Endothelial cell of umbilical vein (primary cell): ENCODE data around the gene RTCB. TPM values are rescaled to one million over a fixed set of nuclear protein-coding genes. Genes with fewer than 3 reads are reported as not detected.

Experiments
- BruUV-seq: library from RNA; stranded (reverse); fragments of 400-500 nt; replicated peaks from 2 replicates; lab custom pipeline; 2021; lab: Mats Ljungman, UMichigan
- CTCF ChIA-PET: fragments of 300-600, 350-600 bp; sonication (Branson Sonifier 250); formaldehyde crosslinking; loops from one replicate; lab custom pipeline; 2021; ENCODE audit warnings: antibody characterized with exemption, inconsistent platforms; lab: Charles Lee
- POLR2A ChIA-PET: fragments of 300-600, 350-600 bp; sonication (Branson Sonifier 250); formaldehyde crosslinking; loops from one replicate; lab custom pipeline; 2021; ENCODE audit warnings: antibody characterized with exemption, inconsistent platforms; lab: Charles Lee
- DNase-seq: peaks from one replicate; pipeline ENCODE4 v3.0.0-alpha.2; 2011; ENCODE audit warnings: low read depth, low spot score
- FAIRE-seq: peaks from 2 replicates; lab custom pipeline; 2011; peaks lifted over from hg19 to GRCh38; lab: Jason Lieb, UNC
- H2AFZ ChIP-seq: 2 replicates; pipeline ENCODE4 v1.6.0; 2012; ENCODE audit warnings: low read depth, low read length, control low read depth, inconsistent platforms
- H3K27ac ChIP-seq: 2 replicates; pipeline ENCODE4 v1.5.1; 2011; ENCODE audit warnings: low read depth, mild to moderate bottlenecking, control low read depth, low read length, moderate library complexity; ENCODE audit not compliant: insufficient read depth
- H3K27me3 ChIP-seq, 2 experiments: 2 replicates each; pipeline versions ENCODE4 v1.6.0 to v1.6.1; 2011; ENCODE audit warnings: low read length in 2 of 2, mixed read lengths in 1 of 2; ENCODE audit not compliant: control insufficient read depth in 2 of 2, insufficient read depth in 2 of 2
- H3K36me3 ChIP-seq, 2 experiments: 2 replicates in 1 of 2; 3 replicates in 1 of 2; pipeline ENCODE4 v1.5.1; 2011; ENCODE audit warnings: low read length in 2 of 2, mild to moderate bottlenecking in 1 of 2, moderate library complexity in 1 of 2; ENCODE audit not compliant: control insufficient read depth in 2 of 2, insufficient read depth in 2 of 2; ENCODE audit errors: extremely low read depth in 1 of 2
- H3K4me1 ChIP-seq: 3 replicates; pipeline ENCODE4 v1.5.1; 2011; ENCODE audit warnings: mild to moderate bottlenecking, low read length; ENCODE audit not compliant: control insufficient read depth, insufficient read depth; ENCODE audit errors: extremely low read depth
- H3K4me2 ChIP-seq: 2 replicates; pipeline ENCODE4 v1.6.1; 2011; ENCODE audit warnings: low read length, control low read depth, mixed read lengths; ENCODE audit not compliant: insufficient read depth
- H3K4me3 ChIP-seq, 3 experiments: fragments of 200-600 bp in 1 of 3; sonication (generic), shearing (Covaris generic) in 1 of 3; replicated peaks in 1 of 3; 2 replicates each; pipeline ENCODE4 v1.5.1; 2011 to 2016; ENCODE audit warnings: control low read depth in 3 of 3, low read length in 3 of 3, mild to moderate bottlenecking in 2 of 3, inconsistent platforms in 1 of 3, low read depth in 1 of 3, moderate library complexity in 1 of 3; ENCODE audit not compliant: insufficient read depth in 1 of 3
- H3K79me2 ChIP-seq: 2 replicates; pipeline ENCODE4 v1.6.0; 2012; ENCODE audit warnings: low read length, inconsistent platforms; ENCODE audit not compliant: control insufficient read depth, insufficient read depth
- H3K9ac ChIP-seq: replicated peaks from 2 replicates; pipeline ENCODE3; 2011; ENCODE audit warnings: low read length, control low read depth; ENCODE audit not compliant: insufficient read depth; ENCODE audit errors: extremely low read depth
- H3K9me1 ChIP-seq: replicated peaks from 3 replicates; pipeline ENCODE4 v1.6.0; 2011; ENCODE audit warnings: mild to moderate bottlenecking, low read length; ENCODE audit not compliant: control insufficient read depth, insufficient read depth; ENCODE audit errors: extremely low read depth
- H3K9me3 ChIP-seq: replicated peaks from 2 replicates; pipeline ENCODE4 v1.5.1; 2012; ENCODE audit warnings: low read length, inconsistent platforms; ENCODE audit not compliant: control insufficient read depth, insufficient read depth
- H4K20me1 ChIP-seq: replicated peaks from 2 replicates; pipeline ENCODE3; 2011; ENCODE audit warnings: mild to moderate bottlenecking, low read length; ENCODE audit not compliant: control insufficient read depth, insufficient read depth; ENCODE audit errors: extremely low read depth
- CTCF ChIP-seq, 2 donors: IDR thresholded peaks; 1 replicate in 1 of 2; 2 replicates in 1 of 2; pipeline ENCODE4 v1.5.1; 2011; ENCODE audit warnings: low read length in 2 of 2, mild to moderate bottlenecking in 2 of 2, moderate library complexity in 2 of 2, control low read depth in 1 of 2, inconsistent platforms in 1 of 2, low read depth in 1 of 2; ENCODE audit not compliant: insufficient read depth in 1 of 2; ENCODE audit errors: extremely low read depth in 1 of 2
- EZH2 ChIP-seq: IDR thresholded peaks from 2 replicates; pipeline ENCODE4 v1.6.1; 2012; ENCODE audit warnings: borderline replicate concordance, low read depth, mild to moderate bottlenecking, moderate library complexity, low read length, inconsistent platforms; ENCODE audit not compliant: severe bottlenecking
- FOS ChIP-seq: IDR thresholded peaks from 2 replicates; pipeline ENCODE4 v1.6.1; 2011; ENCODE audit warnings: mild to moderate bottlenecking, low read length, moderate library complexity, borderline replicate concordance; ENCODE audit not compliant: insufficient read depth
- GATA2 ChIP-seq: IDR thresholded peaks from 2 replicates; pipeline ENCODE4 v1.7.0; 2011; ENCODE audit warnings: low read depth, mild to moderate bottlenecking, moderate library complexity, mixed read lengths, low read length; ENCODE audit not compliant: insufficient read length, insufficient read depth
- JUN ChIP-seq: IDR thresholded peaks from 2 replicates; pipeline ENCODE4 v1.6.1; 2011; ENCODE audit warnings: borderline replicate concordance, low read depth; ENCODE audit not compliant: insufficient read length, insufficient read depth
- MYC ChIP-seq: IDR thresholded peaks from one replicate; pipeline ENCODE4 v1.6.1; 2011; ENCODE audit warnings: mild to moderate bottlenecking, low read depth, low read length
- POLR2A ChIP-seq: IDR thresholded peaks from 2 replicates; pipeline ENCODE4 v1.6.1; 2012; ENCODE audit warnings: low read depth, mild to moderate bottlenecking, control low read depth, low read length
- POLR2AphosphoS5 ChIP-seq: IDR thresholded peaks from 2 replicates; pipeline ENCODE4 v1.6.1; 2012; ENCODE audit warnings: low read depth, mild to moderate bottlenecking, control low read depth, low read length, moderate library complexity; ENCODE audit not compliant: insufficient read depth
- dilution Hi-C: fragments of 300-500 bp; cut with MboI; formaldehyde crosslinking; loops from one replicate; pipeline ENCODE4 v1.15.0; 2019; ENCODE audit warnings: low sequenced_read_pairs; ENCODE audit not compliant: extremely low pct_ligation_motif_present
- intact Hi-C: fragments of 100-400 bp; cut with micrococcal nuclease; formaldehyde crosslinking; loops from one replicate; pipeline ENCODE4 v1.10.0; 2022
- polyA plus RNA-seq, 4 experiments: library from polyadenylated mRNA; depleted of rRNA in 3 of 4; stranded (reverse) in 3 of 4; unstranded in 1 of 4; fragments of >200 nt; gene quantifications; 2 replicates each; pipeline versions ENCODE4 v1.2.1 to v1.2.3, GENCODE V29; 2011 to 2012; ENCODE audit warnings: missing spikeins in 1 of 4
- total RNA-seq: library from RNA; stranded (reverse); gene quantifications from 2 replicates; pipeline ENCODE4 v1.2.3, GENCODE V29; 2021
- TF ChIP-seq, protein P1 (sequence below): IDR thresholded peaks from 2 replicates; pipeline ENCODE4 v1.6.1; 2011; ENCODE audit not compliant: insufficient read depth, insufficient read length

The RTCB gene
- total and polyA plus RNA-seq, 2 donors (not counting 3 experiments of a cell fraction or from before 2014, with no cell fraction given) = 98.7 to 100 TPM

DNA sequence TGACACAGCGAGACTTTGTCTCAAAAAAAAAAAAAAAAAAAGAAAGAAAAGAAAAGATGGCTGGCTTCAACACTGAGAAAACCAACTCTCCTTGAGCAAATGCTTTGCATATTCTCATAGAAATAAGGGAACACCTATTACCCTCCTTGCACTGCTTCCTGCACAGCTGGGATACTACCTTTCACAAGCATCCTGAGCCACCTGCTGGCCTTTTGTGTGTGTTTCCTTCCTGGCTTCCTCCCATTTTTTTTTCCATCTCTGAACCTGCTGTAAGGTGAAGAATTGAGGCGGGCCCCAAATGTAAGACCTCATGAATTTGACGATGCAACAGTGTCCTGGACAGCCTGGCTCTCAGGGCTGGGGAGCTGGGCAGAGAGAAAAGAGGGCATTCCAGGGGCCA is 56.3 kb downstream of the RTCB start:
- DNase-seq = no peak
- Histone ChIP-seq H3K4me2 (no peak overlapping the region), H3K9me3 (no peaks in the 10 kb centered on the region), H3K27me3 (no peaks in the 10 kb centered on the region), H3K4me1 (peaks cover 5% of the 10 kb centered on the region), H3K9ac (no peak overlapping the region), H3K36me3 (no peaks in the 10 kb centered on the region), H4K20me1 (no peaks in the 10 kb centered on the region), H3K27ac (no peak overlapping the region), H3K4me3 (no peak overlapping the region), H3K79me2 (peaks cover 21% of the 10 kb centered on the region), H2AFZ (no peak overlapping the region), H3K9me1 (no peaks in the 10 kb centered on the region)
- ChIA-PET CTCF (no interaction called here), POLR2A (no interaction called here)
- dilution Hi-C loops (no loop called here), intact Hi-C loops (no loop called here)
- no TSS peak for BruUV-seq
- no peak for TF ChIP-seq MYC
- no peak for TF ChIP-seq POLR2A
- TF ChIP-seq GATA2 = no peak
- TF ChIP-seq, protein P1, sequence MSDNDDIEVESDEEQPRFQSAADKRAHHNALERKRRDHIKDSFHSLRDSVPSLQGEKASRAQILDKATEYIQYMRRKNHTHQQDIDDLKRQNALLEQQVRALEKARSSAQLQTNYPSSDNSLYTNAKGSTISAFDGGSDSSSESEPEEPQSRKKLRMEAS = no peak
- TF ChIP-seq JUN = no peak
- TF ChIP-seq FOS = no peak
- no peak for TF ChIP-seq POLR2AphosphoS5
- TF ChIP-seq EZH2 = no peak
- TF ChIP-seq CTCF (IDR thresholded peaks at IDR 0.05; ENCODE audit: extremely low read depth in 1 of 2, insufficient read depth in 1 of 2, low read depth in 1 of 2, low read length in 2 of 2) = no peak
- no peak for FAIRE-seq
